ENCODE results near the gene WNT7B.

WNT7B gene

GRCh38 chr22:46012182-46012880 lies 35.4 kb upstream of the WNT7B start:
- TF ChIP-seq GATA2 (IDR thresholded peaks at IDR 0.05; ENCODE audit: low read depth, low read length) (no peak), GATA3 (IDR thresholded peaks at IDR 0.05; ENCODE audit: low read depth, low read length) (no peak)

- no peak for TF ChIP-seq GATA2 (IDR thresholded peaks at IDR 0.05; ENCODE audit: low read depth, low read length)
- TF ChIP-seq GATA3 (IDR thresholded peaks at IDR 0.05; ENCODE audit: low read depth, low read length), result no peak
Measured at GRCh38 chr22:46011627-46012181, 34.7 kb upstream of the WNT7B start.

- no peak for TF ChIP-seq GATA2 (IDR thresholded peaks at IDR 0.05; ENCODE audit: low read depth, low read length)
- no peak for TF ChIP-seq GATA3 (IDR thresholded peaks at IDR 0.05; ENCODE audit: low read depth, low read length)
Measured at GRCh38 chr22:46010951-46011626, 34.1 kb upstream of the WNT7B start.

- TF ChIP-seq GATA3 (IDR thresholded peaks at IDR 0.05; ENCODE audit: low read depth, low read length), result no peak
- TF ChIP-seq GATA2 (IDR thresholded peaks at IDR 0.05; ENCODE audit: low read depth, low read length), result no peak
Measured at GRCh38 chr22:46010207-46010867, 33.4 kb upstream of the WNT7B start.

DNA sequence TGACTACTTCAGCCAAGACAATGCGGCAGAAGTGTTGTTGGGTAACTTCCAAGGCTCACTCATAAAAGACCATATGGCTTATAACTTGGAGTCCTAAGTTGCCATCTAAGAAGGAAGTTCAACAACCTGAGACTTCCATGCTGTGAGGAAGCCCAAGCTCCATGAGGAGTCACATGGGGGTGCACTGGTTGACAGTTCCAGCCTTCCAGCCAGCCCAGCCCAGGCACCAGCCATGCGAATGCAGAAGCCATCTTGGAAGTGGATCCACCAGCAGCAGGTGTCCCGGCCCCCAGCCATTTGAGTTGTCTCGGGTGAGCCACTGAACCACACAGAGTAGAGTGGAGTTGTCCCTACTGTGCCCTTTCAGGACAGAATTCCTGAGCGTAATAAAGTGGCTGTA lies 32.8 kb upstream of the WNT7B start:
- TF ChIP-seq GATA3 (IDR thresholded peaks at IDR 0.05; ENCODE audit: low read depth, low read length) (no peak), GATA2 (IDR thresholded peaks at IDR 0.05; ENCODE audit: low read depth, low read length) (no peak)

- TF ChIP-seq GATA3 (IDR thresholded peaks at IDR 0.05; ENCODE audit: low read depth, low read length) (no peak), GATA2 (IDR thresholded peaks at IDR 0.05; ENCODE audit: low read depth, low read length) (no peak)
Measured at GRCh38 chr22:46008836-46009596, 32.1 kb upstream of the WNT7B start.

- TF ChIP-seq GATA2 (IDR thresholded peaks at IDR 0.05; ENCODE audit: low read depth, low read length), result no peak
- TF ChIP-seq GATA3 (IDR thresholded peaks at IDR 0.05; ENCODE audit: low read depth, low read length), result no peak
Measured at GRCh38 chr22:46008291-46008690, 31.3 kb upstream of the WNT7B start.

DNA sequence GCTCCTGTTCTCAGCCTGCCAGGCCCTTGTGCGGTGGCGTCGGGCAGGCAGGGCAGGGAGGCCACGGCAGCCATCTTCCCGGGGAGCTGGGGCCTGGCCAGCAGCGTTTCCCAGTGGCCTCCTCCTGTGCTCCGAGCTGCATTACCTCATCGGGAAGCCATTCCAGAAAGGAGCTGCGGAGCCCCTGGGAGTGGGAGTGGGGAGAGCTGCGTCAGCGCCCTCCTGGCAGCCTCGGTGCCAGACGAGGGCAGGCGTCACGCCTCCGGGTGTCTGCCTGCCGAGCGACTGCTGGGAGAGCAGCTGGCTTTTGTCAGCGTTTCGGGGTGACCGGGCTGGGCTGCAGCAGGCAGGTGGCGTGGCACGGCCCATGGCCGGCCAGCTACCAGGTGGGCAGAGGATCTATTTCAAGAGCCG lies 30.9 kb upstream of the WNT7B start:
- TF ChIP-seq GATA2 (IDR thresholded peaks at IDR 0.05; ENCODE audit: low read depth, low read length) (no peak), GATA3 (IDR thresholded peaks at IDR 0.05; ENCODE audit: low read depth, low read length) (no peak)

- TF ChIP-seq GATA3 (IDR thresholded peaks at IDR 0.05; ENCODE audit: low read depth, low read length), result no peak
- TF ChIP-seq GATA2 (IDR thresholded peaks at IDR 0.05; ENCODE audit: low read depth, low read length), result no peak
Measured at GRCh38 chr22:46007003-46007847, 30.3 kb upstream of the WNT7B start.

DNA sequence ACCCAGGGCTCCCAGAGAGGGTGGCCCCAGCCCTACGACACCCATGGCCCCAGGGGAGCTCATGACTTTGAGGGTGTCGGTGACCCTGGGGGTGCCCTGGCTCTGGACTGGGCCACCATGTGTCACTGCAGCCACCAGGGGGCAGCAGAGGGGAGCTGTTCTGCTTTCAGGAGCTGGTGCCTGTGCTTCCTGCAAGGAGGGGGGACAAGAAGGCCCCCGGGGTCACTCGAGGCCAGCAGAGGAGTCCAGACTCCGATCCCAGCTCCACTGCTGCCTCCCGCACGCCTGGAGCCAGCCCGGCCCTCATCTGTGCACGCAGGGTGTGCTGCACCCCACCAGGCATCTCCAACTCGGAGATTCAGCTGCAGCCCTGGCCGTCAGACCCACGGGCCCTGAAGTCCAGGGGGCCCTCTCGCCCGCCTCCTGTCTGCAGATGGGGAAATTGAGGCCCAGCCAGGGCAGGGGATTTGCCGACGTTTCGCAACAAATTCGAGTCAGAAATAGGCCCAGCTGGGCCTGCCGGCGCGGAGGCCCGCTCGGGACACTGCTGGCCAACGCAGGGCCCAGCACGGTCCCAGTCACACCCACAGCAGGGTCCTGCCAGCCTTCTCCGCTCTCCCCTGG lies 29.5 kb upstream of the WNT7B start:
- TF ChIP-seq GATA2 (IDR thresholded peaks at IDR 0.05; ENCODE audit: low read depth, low read length) (no peak), GATA3 (IDR thresholded peaks at IDR 0.05; ENCODE audit: low read depth, low read length) (no peak)

GRCh38 chr22:46004105-46004866 lies 27.3 kb upstream of the WNT7B start:
- TF ChIP-seq GATA3 (IDR thresholded peaks at IDR 0.05; ENCODE audit: low read depth, low read length) (no peak), GATA2 (IDR thresholded peaks at IDR 0.05; ENCODE audit: low read depth, low read length) (no peak)

All from SH-SY5Y (cell line).